Skeletal muscle cell (primary cell): Measurements from ENCODE around the gene C1R.
"Not testable (repeated sequence)": the region's sequence is repeated elsewhere in the genome, so short reads cannot be mapped to it uniquely, and the experiment has no call there.

Experiments
- DNase-seq: peaks from one replicate; pipeline ENCODE4 v3.0.0-alpha.2; 2010; ENCODE audit warnings: low read depth
- H3K4me3 ChIP-seq: 2 replicates; pipeline ENCODE4 v1.5.1; 2011; ENCODE audit warnings: low read depth, mild to moderate bottlenecking, control low read depth, low read length, moderate library complexity

C1R gene

GRCh38 chr12:7122811-7123769, 30.8 kb upstream of the C1R start:
- no peak overlapping the region for H3K4me3 ChIP-seq
- no peak for DNase-seq

- no peak for DNase-seq
- no peak overlapping the region for H3K4me3 ChIP-seq
These were observed 29.1 kb upstream of the C1R start for GRCh38 chr12:7121324-7121723.

GRCh38 chr12:7120166-7120565, 27.9 kb upstream of the C1R start:
- no peak for DNase-seq
- H3K4me3 ChIP-seq: no peak overlapping the region

GRCh38 chr12:7118881-7119280, 26.6 kb upstream of the C1R start:
- no peak overlapping the region for H3K4me3 ChIP-seq
- DNase-seq: no peak

- DNase-seq: no peak
- no peak overlapping the region for H3K4me3 ChIP-seq
These were observed 25.4 kb upstream of the C1R start for GRCh38 chr12:7117670-7118069.

- no peak for DNase-seq
- H3K4me3 ChIP-seq: no peak overlapping the region
These were observed 24.7 kb upstream of the C1R start for GRCh38 chr12:7116916-7117315.

- no peak for DNase-seq
These were observed 24.0 kb upstream of the C1R start for GRCh38 chr12:7116196-7116595.

GRCh38 chr12:7114851-7115250, 22.6 kb upstream of the C1R start:
- no peak overlapping the region for H3K4me3 ChIP-seq
- no peak for DNase-seq

More at GRCh38 chr12:7116196-7116595, 24.0 kb upstream of the C1R start:
- H3K4me3 ChIP-seq: no peak overlapping the region

- no peak for DNase-seq
- no peak overlapping the region for H3K4me3 ChIP-seq
These were observed 21.8 kb upstream of the C1R start for GRCh38 chr12:7114008-7114407.

GRCh38 chr12:7113389-7113871, 21.2 kb upstream of the C1R start:
- no peak for DNase-seq
- no peak overlapping the region for H3K4me3 ChIP-seq

GRCh38 chr12:7112041-7112440, 19.8 kb upstream of the C1R start:
- no peak for DNase-seq
- no peak overlapping the region for H3K4me3 ChIP-seq

- DNase-seq: no peak
- no peak overlapping the region for H3K4me3 ChIP-seq
These were observed 18.4 kb upstream of the C1R start for GRCh38 chr12:7110661-7111060.

- no peak for DNase-seq
- peak overlapping the region; percentile 66 for H3K4me3 ChIP-seq
These were observed 17.3 kb upstream of the C1R start for GRCh38 chr12:7109572-7109920.

- DNase-seq: peak; percentile 83
- H3K4me3 ChIP-seq: peak within 1 kb of the TSS; percentile 66
These were observed 16.7 kb upstream of the C1R start, which contains the start of gene C1RL for GRCh38 chr12:7108796-7109571. C1RL (minus strand) TSS chr12:7109214; CDS start chr12:7109180, 34 bp downstream.

GRCh38 chr12:7108003-7108795, 16.0 kb upstream of the C1R start:
- H3K4me3 ChIP-seq: peak overlapping the region; percentile 66
- no peak for DNase-seq

GRCh38 chr12:7107636-7108002, 15.4 kb upstream of the C1R start:
- no peak for DNase-seq
- H3K4me3 ChIP-seq: peak overlapping the region; percentile 66

- DNase-seq, H3K4me3 ChIP-seq: not testable (repeated sequence)
These were observed 14.9 kb upstream of the C1R start for GRCh38 chr12:7107181-7107580.

GRCh38 chr12:7106082-7106481, 13.8 kb upstream of the C1R start:
- H3K4me3 ChIP-seq: no peak overlapping the region
- DNase-seq: no peak

- H3K4me3 ChIP-seq: no peak overlapping the region
- no peak for DNase-seq
These were observed 11.8 kb upstream of the C1R start for GRCh38 chr12:7103837-7104584.
